Measurements from ENCODE around the gene APIP.

GRCh38 chr11:34916015-34916842 lies at the start of gene APIP, which contains the start of gene PDHX:
- no peak for TF ChIP-seq CTCF (IDR thresholded peaks at IDR 0.05)
- TF ChIP-seq POLR2AphosphoS5 (IDR thresholded peaks at IDR 0.05; ENCODE audit: low read depth, low read length): peak; percentile 69
